Embryonic facial prominence (tissue), 1 donor: ENCODE measurements around the gene ERMARD.
A peak's percentile ranks its signal among the peaks of the same experiment; 100 is the strongest.

Source experiments
- DNase-seq: peaks from one replicate; pipeline ENCODE4 v3.0.0-alpha.2; 2016; ENCODE audit errors: extremely low spot score

ERMARD gene

GRCh38 chr6:169783971-169784820 is 32.8 kb downstream of the ERMARD start:
- no peak for DNase-seq

DNA sequence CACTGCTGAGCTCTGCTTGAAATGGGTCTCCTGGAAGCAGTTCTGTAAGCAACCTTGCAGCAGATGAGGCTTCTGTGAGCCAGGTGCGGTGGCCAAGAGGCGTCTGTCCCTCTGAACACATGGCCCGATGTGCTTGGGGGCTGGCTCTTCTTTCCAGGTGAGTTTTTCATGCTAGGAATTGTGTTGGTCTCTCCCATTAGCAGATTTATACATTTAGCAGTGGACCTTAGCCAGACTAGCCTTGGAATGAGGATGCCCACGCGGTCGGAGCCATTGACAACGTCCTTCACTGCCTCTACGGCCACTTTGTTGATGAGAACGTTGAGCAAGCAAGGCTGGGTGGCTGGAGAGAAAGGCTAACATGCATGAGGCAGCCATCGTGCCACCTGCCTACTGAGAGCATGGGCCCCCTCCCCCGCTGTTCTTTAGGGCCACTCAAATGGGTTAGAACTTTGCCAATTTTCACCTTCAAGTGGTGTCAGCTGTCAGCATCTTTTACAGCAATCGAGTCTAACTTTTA is 33.5 kb downstream of the ERMARD start:
- DNase-seq: no peak

DNA sequence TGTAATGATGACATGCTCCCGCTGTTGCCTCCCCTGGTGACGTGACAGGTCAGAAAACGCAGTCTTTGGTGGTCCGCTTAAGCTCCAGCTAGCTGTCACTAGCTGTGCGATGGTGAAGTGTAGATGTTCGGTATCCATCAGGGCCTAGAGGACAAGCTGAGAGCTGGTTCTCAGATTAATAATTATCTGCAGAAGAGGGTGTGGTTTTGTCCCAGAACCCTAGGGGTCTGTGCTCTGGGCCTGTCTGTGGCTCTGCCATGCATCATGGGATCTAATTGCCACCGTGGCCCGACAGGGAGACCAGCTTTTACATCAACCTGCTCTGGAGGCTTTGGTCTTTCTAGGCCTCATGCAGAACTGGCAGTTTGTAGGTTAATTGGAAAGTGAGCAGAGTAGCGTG is 34.1 kb downstream of the ERMARD start:
- no peak for DNase-seq

GRCh38 chr6:169786349-169786748 is 34.9 kb downstream of the ERMARD start:
- DNase-seq: no peak

- DNase-seq: no peak
Measured at GRCh38 chr6:169787797-169788196, 36.4 kb downstream of the ERMARD start.

- no peak for DNase-seq
Measured at GRCh38 chr6:169788809-169789145, 37.4 kb downstream of the ERMARD start.

GRCh38 chr6:169789146-169789943 is 37.9 kb downstream of the ERMARD start:
- DNase-seq: no peak

- peak; percentile 43 for DNase-seq
Measured at GRCh38 chr6:169789944-169790927, 38.8 kb downstream of the ERMARD start.

- DNase-seq: no peak
Measured at GRCh38 chr6:169791721-169792131, 40.3 kb downstream of the ERMARD start.

DNA sequence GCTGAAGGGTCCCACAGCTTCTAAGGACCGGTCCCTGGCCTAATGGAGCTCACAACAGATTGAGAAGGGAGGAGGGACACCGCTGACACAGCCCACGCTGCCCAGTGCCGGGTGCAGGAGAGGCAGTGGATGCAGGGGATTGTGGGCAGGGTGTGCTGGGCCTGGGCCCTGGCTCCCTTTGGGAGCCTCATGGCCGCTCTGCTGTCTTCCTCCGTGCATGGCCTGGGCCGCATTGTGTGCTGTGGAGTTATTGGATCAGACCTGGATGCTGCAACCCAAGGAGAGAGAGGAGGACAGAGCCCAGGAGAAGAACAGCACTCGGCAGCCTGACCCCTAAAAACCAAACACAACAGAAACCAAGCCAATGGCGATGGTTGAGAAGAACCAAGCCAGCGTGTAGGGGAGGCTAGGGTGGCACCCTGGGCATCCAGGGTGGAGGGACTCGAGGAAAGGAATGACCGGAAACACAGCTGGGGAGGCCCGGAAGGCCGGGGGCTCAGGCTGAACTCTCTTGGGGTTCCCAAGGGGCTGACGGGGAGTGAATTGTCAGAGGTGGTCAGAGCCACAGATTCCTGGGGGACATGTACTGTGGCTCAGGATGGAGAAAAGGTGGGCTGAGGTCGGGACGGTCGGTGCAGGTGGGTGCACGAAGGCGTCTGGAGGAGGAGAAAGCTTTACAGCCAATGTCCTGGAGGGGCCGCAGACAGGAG is 41.0 kb downstream of the ERMARD start:
- DNase-seq: no peak

GRCh38 chr6:169793408-169793807 is 42.0 kb downstream of the ERMARD start:
- DNase-seq: no peak

GRCh38 chr6:169794317-169795055 is 43.1 kb downstream of the ERMARD start:
- no peak for DNase-seq

DNA sequence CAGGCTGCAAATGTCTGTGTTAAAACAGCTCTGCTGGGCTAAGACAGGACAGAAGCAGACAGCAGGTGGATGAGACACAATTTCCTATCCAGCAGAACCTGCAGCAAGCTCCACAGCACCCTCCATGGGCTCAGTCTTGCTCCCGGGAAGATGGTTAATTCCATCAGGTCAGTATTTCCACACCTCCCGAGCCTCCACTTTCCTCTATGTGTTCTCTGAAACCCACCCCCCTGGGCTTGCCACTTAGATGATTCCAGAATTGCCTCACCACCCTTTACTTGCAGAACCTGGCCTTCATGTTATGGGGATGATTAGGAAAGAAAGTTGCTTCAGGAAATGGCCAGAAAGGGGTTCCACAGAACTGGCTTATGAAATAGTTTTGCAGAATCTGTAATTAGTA is 43.8 kb downstream of the ERMARD start:
- no peak for DNase-seq

GRCh38 chr6:169798764-169799473 is 47.5 kb downstream of the ERMARD start:
- no peak for DNase-seq

DNA sequence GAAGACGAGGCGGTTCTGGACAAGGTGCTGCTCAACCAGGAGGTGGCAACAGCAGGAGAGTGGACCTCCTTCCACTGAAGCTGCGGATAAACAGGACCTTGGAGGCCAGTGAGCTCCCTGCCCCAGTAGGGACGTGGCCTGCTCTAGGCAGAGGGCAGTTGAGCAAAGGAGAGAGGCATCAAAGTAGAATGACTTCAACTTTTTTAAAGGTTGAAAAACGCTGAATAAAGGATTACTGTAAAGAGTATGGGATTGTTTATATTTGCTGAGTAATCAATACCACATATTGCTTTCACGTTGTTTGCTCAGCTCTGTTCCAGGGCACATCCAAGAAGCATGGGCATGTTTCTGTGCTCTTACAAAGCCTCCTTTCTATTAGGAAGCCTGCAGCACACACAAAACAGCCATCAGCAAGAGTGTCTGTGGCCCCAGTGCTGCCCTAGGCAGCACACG is 48.1 kb downstream of the ERMARD start:
- DNase-seq: no peak

DNA sequence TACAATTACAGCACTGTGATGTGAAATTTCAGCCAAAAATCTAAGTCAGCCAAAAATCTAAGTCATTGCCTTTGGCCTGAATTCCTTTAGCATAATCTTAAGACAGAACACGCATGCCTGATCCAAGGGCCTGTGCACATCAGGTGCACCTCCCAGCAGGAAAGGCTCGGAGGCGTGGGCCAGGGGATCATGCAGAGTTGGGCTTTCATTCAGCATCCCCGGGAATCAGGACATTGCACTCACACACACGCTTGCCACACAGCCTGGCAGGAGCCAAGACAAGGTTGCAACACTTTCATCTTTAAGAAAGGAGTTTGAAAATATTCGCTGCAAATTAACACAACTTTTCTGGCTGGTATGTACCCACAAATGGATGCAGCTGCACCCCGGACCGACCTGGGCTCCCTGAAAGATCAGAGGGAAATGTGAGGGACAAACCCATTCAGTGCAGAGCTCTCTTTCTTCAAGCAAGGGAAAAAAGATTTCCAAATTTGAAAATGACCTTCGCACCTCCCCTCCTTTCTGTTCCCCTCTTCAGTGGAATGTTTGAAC is 48.8 kb downstream of the ERMARD start:
- no peak for DNase-seq

DNA sequence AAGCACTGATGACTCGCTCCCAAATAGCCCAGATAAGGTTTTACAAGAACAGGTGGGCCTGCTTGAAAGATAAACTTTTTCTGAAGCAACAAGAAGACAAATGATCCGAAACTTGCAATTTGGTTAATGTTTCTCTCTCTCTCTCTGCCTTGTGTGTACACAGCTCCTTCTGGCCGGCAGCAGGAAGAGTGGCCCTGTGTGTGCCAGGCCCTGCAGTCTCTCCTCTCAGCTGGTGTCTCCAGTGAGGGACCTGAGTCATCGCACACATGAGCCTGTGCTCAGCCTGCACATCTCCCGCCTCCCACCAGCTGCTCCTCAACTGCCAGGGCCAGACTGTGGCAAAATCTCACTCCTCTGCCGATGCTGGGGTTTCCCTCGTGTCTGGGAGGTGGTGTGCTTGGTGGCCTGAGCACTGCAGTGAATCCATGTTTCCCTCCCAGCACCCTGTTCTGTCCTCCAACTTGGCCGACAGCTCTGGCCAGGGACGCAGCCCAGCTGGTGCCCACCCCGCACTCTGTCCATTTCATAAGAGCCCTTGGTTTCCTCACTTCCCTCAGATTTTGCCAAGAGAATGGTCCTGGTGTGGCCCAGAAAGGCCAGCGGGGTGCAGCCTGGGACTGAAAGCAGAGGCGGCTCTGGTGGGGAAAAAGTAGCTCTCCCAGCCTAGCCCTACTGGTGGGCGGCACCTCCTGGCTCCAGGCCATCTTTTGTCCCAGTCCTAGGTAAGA is 49.4 kb downstream of the ERMARD start:
- DNase-seq: no peak

DNA sequence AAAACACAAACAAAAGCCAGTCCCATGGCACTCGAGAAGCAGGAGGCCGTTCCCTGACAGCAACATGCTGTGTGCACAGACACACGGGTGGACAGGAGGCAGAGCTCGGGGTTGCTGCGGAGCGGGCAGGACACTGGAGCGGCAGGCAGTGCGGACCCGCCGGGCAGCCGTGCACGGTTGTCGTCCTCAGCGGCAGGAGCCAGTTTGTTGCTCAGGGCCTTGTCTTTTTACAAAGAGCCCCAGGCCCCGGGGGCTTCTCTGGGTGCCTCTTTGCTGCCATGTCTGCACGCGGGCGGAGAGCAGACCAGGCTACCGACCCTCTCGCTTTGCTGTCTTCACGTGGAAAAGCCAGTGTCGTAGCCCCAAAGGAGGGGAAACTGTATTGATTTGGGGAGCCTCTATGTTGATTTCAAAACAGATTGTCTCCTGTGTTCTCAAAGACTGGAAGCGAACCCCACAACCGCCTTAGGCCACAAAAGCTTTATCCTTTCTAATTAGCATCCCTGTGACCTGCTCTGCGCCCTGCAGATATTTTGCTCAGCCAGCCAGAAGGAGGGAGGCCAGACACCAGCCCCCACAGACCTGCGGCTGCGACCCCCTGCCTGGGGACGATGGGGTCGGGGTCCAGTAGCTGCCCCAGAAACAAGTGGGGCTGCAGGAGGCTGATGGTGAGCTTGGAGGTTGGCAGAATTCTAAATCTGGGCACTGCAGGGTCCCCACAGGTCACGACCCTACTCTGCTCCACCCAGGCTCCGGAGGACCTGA is 50.2 kb downstream of the ERMARD start:
- DNase-seq: no peak
